Dedifferentiated amniotic fluid mesenchymal stem cell (primary cell): ENCODE measurements around the gene PDE4D.

Experiments
- DNase-seq: peaks from one replicate; pipeline ENCODE4 v3.0.0-alpha.2; 2016; ENCODE audit errors: extremely low spot score

The PDE4D gene

GRCh38 chr5:59741599-59741998 lies 151.9 kb downstream of the PDE4D start:
- no peak for DNase-seq

GRCh38 chr5:59738024-59738423 lies 155.5 kb downstream of the PDE4D start:
- DNase-seq: no peak

GRCh38 chr5:59732806-59733205 lies 160.7 kb downstream of the PDE4D start:
- no peak for DNase-seq

GRCh38 chr5:59732301-59732700 lies 161.2 kb downstream of the PDE4D start:
- no peak for DNase-seq

- no peak for DNase-seq
Observed at GRCh38 chr5:59731809-59732208, 161.7 kb downstream of the PDE4D start.

GRCh38 chr5:59729820-59730219 lies 163.7 kb downstream of the PDE4D start:
- DNase-seq: no peak

GRCh38 chr5:59729357-59729756 lies 164.2 kb downstream of the PDE4D start:
- no peak for DNase-seq

GRCh38 chr5:59728356-59728755 lies 165.2 kb downstream of the PDE4D start:
- DNase-seq: no peak

GRCh38 chr5:59727186-59727585 lies 166.3 kb downstream of the PDE4D start:
- no peak for DNase-seq

GRCh38 chr5:59725392-59725767 lies 168.1 kb downstream of the PDE4D start:
- no peak for DNase-seq

- peak; percentile 23 for DNase-seq
Observed at GRCh38 chr5:59724482-59725391, 168.8 kb downstream of the PDE4D start.

- no peak for DNase-seq
Observed at GRCh38 chr5:59722874-59723273, 170.7 kb downstream of the PDE4D start.

- no peak for DNase-seq
Observed at GRCh38 chr5:59721741-59722140, 171.8 kb downstream of the PDE4D start.

- DNase-seq: no peak
Observed at GRCh38 chr5:59720063-59720462, 173.5 kb downstream of the PDE4D start.

GRCh38 chr5:59716966-59717500 lies 176.5 kb downstream of the PDE4D start:
- no peak for DNase-seq

- no peak for DNase-seq
Observed at GRCh38 chr5:59716029-59716428, 177.5 kb downstream of the PDE4D start.

GRCh38 chr5:59715228-59715627 lies 178.3 kb downstream of the PDE4D start:
- no peak for DNase-seq

- DNase-seq: no peak
Observed at GRCh38 chr5:59713498-59713844, 180.1 kb downstream of the PDE4D start.

- no peak for DNase-seq
Observed at GRCh38 chr5:59712836-59713497, 180.6 kb downstream of the PDE4D start.

GRCh38 chr5:59711310-59711709 lies 182.2 kb downstream of the PDE4D start:
- DNase-seq: peak; percentile 52

- DNase-seq: no peak
Observed at GRCh38 chr5:59709846-59710245, 183.7 kb downstream of the PDE4D start.

GRCh38 chr5:59709346-59709821 lies 184.1 kb downstream of the PDE4D start:
- no peak for DNase-seq

GRCh38 chr5:59704936-59705335 lies 188.6 kb downstream of the PDE4D start:
- no peak for DNase-seq
